GM20000 (cell line): ENCODE results near the gene PRKAG2.
"Not testable (repeated sequence)": the region's sequence is repeated elsewhere in the genome, so short reads cannot be mapped to it uniquely, and the experiment has no call there.

ENCODE experiments used
- DNase-seq: peaks from one replicate; pipeline ENCODE4 v3.0.0; 2012; ENCODE audit warnings: low spot score
- TF ChIP-seq, protein P1 (sequence below): IDR thresholded peaks from 2 replicates; pipeline ENCODE4 v1.5.1; 2012; ENCODE audit warnings: mild to moderate bottlenecking, control low read depth; ENCODE audit errors: extremely low read depth, missing control alignments

Gene PRKAG2

DNA sequence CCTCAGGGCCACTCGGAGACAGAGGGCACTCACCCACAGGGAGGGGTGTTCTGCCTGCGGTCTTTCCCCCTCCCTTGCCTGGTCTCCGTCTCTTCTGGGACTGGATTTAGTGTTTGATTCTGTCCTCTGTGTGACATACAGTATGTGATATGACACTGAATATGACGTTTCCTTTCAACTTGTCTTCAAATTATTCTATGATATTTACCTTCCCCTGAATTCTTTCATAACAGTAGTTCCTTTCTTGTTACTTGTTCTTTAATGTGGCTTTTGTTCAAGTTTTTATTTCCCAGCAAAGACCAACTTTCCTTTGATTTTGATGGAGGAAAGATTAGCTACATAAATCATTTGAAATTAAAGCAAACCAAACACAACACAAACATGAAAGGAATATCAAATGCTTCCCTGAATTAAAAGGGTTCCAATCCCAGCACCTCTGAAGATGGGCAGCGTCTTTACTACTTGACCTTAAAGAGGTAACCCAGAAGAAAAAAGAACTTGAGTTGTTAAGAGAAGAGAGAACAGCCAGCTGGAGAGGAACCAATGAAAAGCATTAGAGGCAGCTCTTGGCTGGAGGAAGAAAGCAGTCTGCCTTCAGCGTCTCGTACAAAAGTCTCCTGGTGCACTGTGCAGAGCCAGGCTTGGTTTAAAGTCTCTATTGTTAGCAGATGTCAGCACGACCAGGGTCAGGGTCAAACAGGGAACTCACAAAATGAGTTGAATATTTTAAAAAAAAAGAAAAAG lies 338.9 kb downstream of the PRKAG2 start:
- TF ChIP-seq, protein P1, sequence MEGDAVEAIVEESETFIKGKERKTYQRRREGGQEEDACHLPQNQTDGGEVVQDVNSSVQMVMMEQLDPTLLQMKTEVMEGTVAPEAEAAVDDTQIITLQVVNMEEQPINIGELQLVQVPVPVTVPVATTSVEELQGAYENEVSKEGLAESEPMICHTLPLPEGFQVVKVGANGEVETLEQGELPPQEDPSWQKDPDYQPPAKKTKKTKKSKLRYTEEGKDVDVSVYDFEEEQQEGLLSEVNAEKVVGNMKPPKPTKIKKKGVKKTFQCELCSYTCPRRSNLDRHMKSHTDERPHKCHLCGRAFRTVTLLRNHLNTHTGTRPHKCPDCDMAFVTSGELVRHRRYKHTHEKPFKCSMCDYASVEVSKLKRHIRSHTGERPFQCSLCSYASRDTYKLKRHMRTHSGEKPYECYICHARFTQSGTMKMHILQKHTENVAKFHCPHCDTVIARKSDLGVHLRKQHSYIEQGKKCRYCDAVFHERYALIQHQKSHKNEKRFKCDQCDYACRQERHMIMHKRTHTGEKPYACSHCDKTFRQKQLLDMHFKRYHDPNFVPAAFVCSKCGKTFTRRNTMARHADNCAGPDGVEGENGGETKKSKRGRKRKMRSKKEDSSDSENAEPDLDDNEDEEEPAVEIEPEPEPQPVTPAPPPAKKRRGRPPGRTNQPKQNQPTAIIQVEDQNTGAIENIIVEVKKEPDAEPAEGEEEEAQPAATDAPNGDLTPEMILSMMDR = no peak
- no peak for DNase-seq

DNA sequence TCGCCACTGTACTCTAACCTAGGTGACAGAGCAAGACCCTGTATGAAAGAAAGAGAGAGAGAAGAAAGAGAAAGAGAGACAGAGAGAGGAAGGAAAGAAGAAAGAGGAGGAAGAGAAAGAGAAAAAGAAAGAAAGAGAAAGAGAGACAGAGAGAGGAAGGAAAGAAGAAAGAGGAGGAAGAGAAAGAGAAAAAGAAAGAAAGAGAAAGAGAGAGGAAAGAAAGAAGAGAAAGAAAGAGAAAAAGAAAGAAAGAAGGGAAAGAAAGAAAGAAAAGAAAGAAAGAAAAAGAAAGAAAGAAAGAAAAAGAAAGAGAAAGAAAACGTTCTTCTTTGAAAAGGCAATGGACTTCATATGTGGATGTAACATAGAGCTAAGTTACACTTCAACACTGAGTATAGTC lies 340.7 kb downstream of the PRKAG2 start:
- not testable (repeated sequence) for DNase-seq

DNA sequence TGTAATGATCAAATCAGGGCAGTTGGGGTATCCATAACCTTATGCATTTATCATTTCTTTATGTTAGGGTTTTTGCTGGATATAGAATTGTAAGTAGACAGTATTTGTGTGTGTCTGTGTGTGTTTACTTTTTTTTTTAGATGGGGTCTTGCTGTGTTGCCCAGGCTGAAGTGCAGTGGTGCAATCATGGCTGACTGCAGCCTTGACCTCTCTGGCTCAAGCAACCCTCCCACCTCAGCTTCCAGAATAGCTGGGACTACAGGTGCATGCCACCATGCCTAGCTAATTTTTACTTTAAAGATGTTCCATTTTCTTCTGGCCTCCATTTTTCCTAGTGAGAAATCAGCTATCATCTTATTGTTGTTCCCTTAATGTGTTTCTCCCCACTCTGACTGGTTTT lies 347.1 kb downstream of the PRKAG2 start:
- no peak for DNase-seq
- TF ChIP-seq, protein P1 = no peak

DNA sequence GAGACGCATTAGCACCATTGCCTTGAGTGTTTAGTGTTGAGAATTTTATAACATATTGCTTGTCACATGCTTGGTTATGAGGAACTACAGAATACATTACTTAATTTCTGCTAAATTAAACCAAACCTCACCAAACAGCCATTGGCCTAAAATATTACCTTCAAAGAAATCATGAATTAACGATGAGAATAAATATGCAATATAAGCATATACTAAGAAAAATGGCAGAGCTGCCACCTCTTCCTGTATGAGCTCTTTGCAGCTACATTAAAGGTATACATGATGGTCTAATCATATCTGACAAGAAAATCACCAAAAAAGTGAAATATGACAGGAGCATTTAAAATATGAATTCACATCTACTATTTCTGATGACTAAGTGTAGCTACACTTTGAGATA lies 352.1 kb downstream of the PRKAG2 start:
- DNase-seq = no peak
- TF ChIP-seq, protein P1 = no peak

DNA sequence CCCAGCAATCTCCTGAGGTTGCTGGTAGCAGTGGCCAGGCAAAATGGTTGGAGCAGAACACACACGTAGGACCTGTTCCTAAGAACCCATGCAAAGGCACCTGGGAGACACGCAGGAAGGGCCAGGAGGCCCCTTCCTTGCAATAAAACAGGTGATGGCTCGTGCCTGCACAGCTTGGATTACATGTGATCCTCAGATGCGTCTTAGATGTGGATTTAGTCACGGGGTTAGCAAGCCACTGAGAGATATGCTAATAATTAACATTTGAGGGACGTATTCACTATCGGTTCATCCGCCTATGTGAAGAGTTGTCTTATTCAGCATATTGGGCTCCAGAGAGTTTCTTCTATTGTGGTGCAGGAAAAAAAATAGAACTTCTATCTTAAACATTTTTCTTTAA lies 352.6 kb downstream of the PRKAG2 start:
- no peak for DNase-seq
- TF ChIP-seq, protein P1 = no peak

DNA sequence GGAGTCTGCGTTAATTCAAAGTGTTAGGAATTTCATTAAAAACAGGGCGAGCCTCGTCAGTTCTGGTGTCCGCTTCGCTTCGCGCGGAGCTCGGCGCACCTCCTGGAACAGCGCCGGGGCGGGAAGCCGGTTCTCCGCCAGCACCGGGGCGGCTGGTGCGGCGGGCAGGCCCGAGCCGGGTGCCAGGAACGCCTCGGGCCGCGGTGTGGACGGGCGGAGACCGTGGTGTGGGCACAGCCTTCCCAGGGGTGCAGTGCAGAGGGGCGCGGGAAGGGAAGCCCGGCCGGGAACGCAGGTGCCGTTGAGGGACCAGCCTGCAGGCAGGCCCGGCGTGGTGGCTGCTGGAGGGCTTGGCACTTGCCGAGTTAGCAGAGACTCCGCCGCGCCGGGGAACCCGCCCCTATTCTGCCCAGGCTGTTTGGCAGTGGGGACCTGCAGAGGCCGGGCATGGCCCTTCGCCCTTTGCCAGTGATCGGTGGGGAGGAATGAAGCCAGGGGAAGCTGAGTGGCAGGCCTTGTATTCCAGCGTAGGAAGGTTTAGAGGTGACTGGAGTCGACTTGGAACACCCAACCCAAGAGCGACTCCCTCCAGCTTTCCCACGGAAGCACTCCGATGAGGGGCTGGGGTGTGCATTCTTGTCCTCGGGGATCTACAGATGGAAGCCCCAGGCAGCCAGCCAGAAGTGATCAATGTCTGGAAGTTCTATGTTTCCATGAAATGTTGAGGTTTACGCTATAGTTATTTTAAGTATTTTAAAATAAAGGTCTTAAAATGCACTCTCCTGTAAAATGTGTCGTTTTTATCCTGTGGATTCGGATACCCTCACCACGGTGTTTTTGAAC lies 356.3 kb downstream of the PRKAG2 start:
- TF ChIP-seq, protein P1 = no peak
- DNase-seq = peak; percentile 37

DNA sequence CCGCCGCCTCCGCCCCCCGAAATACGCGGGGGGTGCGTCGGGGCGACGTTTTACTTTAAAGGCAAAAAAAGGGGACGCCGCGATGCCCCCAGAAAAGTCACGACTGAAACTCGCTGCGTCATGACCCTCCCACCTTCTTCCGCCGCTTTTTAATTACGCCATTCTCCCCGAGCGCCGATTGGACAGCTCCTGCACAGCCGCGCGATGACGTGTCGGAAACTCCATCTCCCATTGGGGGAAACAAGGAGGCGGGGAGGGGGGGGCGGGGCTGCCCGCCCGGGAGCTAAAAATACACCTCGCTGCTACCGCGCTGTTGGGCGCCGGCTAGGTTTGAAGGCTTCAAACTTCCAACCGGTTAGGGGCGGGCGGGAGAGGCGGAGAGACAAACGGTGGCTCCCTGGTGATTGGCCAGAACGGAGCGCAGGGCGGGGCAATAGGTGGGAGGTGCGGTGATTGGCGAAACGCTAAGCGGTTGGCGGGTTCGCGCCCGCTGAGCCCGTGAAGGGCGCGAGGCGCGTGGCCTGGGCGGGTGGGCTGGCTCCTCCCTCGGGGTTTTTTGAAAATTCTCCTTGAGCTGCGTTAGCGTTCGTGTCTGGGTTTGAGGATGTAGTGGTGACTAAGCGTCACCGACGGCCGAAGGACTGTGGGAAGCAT lies 357.0 kb downstream of the PRKAG2 start, which contains the start of gene RHEB:
RHEB (minus strand) TSS at position 131 of the 654 bp plus-strand sequence. CDS start 384 bp downstream, outside the sequence.
- TF ChIP-seq, protein P1 = no peak
- peak; percentile 97 for DNase-seq

DNA sequence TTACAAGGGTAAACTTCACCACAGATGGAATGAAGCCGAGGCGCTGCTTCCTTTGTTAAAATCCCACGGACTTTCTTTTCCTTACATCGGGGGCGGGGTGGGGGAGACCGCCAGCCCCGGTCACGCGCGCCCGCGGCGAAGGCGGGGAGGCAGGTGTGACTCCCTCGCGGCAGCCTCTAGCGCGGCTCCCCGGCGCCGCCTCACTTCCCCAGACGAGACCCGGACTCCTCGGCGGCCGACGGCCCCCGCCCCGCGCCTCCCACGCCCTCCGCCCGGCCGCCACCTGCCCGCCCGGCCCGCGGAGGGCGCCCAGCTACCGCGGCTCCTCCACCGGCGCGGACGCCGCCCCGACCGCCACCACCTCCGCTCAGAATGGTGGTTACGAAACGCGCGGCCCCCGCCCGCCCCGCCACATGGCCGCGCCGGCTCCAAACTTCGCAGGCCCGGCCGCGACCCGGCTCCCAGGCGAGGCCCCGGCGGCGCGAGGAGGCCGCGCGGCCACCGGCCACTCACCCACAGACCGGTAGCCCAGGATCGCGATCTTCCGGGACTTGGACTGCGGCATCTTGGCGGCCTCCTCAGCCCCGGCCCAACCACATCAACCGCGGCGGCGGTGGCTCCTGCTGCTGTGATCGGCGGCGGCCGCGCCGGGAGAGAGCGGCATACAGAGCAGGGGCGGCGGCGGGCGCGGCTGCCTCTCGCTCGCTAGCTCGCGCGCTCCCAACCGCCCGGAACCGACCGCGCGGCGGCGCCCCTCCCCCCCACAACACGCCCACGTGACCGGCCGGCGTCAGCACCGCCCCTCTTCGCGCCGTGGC lies 357.8 kb downstream of the PRKAG2 start:
- DNase-seq = peak; percentile 74
